SK-N-SH treated with all-trans-retinoic acid at 6 μM for 48 hours (cell line): ENCODE measurements around the gene MX2.

Experiments
- ARNTL ChIP-seq: fragments of 450-650 bp; formaldehyde crosslinking; IDR thresholded peaks from 2 replicates; pipeline ENCODE4 v1.5.0; 2020; ENCODE audit warnings: low read depth, mild to moderate bottlenecking, moderate library complexity, borderline replicate concordance
- ZNF70 ChIP-seq: fragments of 450-650 bp; formaldehyde crosslinking; IDR thresholded peaks from 2 replicates; pipeline ENCODE4 v1.5.0; 2020; ENCODE audit warnings: mild to moderate bottlenecking, moderate library complexity
- TF ChIP-seq, protein P1 (sequence below): fragments of 250-450 bp; sonication (Bioruptor Pico); IDR thresholded peaks from 2 replicates; pipeline ENCODE4 v1.5.1; 2021; ENCODE audit warnings: mild to moderate bottlenecking, moderate library complexity
- TF ChIP-seq, protein P2 (sequence below): fragments of 250-450 bp; sonication (Bioruptor Pico); IDR thresholded peaks from 2 replicates; pipeline ENCODE4 v1.8.0; 2020; ENCODE audit warnings: mild to moderate bottlenecking, moderate library complexity, borderline replicate concordance
- TF ChIP-seq, protein P3 (sequence below): fragments of 250-450 bp; sonication (Bioruptor Pico); IDR thresholded peaks from 2 replicates; pipeline ENCODE4 v1.5.1; 2020; ENCODE audit warnings: low read depth, mild to moderate bottlenecking, moderate library complexity

DNA sequence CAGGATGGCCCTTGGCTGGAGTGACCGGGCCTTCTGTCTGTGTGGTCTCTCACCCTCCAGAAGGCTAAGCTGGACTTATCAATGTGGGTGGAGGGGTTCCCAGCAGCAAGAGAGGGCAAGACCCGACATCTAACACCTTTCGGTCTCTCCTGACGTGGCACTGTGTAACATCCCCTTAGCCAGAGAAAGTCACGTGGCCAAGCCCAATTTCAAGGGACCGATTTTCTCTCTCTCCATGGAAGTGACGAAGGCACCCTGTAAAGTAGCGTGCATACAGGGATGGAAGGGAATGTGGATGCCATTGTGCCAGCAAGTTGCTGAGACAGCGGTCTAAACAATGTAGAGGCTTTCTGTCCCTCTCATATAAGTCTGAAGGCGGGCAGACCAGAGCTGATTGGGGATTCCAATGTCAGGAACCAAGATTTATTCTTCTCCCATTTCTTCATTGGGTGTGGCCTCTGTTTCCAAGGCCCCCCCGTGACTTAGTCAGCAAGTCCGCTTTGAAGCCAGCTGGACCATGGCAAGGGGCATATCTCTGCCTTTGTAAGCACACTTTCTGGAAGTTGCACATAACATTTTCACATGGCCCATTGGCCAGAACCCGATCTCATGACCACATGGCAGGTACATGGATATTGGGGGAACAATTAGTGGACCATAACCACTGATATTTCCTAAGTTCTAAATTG is 76.7 kb downstream of the MX2 start:
- TF ChIP-seq, protein P1, sequence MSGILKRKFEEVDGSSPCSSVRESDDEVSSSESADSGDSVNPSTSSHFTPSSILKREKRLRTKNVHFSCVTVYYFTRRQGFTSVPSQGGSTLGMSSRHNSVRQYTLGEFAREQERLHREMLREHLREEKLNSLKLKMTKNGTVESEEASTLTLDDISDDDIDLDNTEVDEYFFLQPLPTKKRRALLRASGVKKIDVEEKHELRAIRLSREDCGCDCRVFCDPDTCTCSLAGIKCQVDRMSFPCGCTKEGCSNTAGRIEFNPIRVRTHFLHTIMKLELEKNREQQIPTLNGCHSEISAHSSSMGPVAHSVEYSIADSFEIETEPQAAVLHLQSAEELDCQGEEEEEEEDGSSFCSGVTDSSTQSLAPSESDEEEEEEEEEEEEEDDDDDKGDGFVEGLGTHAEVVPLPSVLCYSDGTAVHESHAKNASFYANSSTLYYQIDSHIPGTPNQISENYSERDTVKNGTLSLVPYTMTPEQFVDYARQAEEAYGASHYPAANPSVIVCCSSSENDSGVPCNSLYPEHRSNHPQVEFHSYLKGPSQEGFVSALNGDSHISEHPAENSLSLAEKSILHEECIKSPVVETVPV (CRISPR knock-in tag): no peak
- TF ChIP-seq, protein P2, sequence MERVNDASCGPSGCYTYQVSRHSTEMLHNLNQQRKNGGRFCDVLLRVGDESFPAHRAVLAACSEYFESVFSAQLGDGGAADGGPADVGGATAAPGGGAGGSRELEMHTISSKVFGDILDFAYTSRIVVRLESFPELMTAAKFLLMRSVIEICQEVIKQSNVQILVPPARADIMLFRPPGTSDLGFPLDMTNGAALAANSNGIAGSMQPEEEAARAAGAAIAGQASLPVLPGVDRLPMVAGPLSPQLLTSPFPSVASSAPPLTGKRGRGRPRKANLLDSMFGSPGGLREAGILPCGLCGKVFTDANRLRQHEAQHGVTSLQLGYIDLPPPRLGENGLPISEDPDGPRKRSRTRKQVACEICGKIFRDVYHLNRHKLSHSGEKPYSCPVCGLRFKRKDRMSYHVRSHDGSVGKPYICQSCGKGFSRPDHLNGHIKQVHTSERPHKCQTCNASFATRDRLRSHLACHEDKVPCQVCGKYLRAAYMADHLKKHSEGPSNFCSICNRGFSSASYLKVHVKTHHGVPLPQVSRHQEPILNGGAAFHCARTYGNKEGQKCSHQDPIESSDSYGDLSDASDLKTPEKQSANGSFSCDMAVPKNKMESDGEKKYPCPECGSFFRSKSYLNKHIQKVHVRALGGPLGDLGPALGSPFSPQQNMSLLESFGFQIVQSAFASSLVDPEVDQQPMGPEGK (CRISPR knock-in tag): no peak
- TF ChIP-seq ARNTL (CRISPR knock-in tag): no peak
- TF ChIP-seq ZNF70: no peak
- TF ChIP-seq, protein P3, sequence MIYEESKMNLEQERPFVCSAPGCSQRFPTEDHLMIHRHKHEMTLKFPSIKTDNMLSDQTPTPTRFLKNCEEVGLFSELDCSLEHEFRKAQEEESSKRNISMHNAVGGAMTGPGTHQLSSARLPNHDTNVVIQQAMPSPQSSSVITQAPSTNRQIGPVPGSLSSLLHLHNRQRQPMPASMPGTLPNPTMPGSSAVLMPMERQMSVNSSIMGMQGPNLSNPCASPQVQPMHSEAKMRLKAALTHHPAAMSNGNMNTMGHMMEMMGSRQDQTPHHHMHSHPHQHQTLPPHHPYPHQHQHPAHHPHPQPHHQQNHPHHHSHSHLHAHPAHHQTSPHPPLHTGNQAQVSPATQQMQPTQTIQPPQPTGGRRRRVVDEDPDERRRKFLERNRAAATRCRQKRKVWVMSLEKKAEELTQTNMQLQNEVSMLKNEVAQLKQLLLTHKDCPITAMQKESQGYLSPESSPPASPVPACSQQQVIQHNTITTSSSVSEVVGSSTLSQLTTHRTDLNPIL (CRISPR knock-in tag): no peak
